ENCODE results near the gene EVA1C.
"Not testable (repeated sequence)": the region's sequence is repeated elsewhere in the genome, so short reads cannot be mapped to it uniquely, and the experiment has no call there.

EVA1C gene, protein sequence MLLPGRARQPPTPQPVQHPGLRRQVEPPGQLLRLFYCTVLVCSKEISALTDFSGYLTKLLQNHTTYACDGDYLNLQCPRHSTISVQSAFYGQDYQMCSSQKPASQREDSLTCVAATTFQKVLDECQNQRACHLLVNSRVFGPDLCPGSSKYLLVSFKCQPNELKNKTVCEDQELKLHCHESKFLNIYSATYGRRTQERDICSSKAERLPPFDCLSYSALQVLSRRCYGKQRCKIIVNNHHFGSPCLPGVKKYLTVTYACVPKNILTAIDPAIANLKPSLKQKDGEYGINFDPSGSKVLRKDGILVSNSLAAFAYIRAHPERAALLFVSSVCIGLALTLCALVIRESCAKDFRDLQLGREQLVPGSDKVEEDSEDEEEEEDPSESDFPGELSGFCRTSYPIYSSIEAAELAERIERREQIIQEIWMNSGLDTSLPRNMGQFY

DNA sequence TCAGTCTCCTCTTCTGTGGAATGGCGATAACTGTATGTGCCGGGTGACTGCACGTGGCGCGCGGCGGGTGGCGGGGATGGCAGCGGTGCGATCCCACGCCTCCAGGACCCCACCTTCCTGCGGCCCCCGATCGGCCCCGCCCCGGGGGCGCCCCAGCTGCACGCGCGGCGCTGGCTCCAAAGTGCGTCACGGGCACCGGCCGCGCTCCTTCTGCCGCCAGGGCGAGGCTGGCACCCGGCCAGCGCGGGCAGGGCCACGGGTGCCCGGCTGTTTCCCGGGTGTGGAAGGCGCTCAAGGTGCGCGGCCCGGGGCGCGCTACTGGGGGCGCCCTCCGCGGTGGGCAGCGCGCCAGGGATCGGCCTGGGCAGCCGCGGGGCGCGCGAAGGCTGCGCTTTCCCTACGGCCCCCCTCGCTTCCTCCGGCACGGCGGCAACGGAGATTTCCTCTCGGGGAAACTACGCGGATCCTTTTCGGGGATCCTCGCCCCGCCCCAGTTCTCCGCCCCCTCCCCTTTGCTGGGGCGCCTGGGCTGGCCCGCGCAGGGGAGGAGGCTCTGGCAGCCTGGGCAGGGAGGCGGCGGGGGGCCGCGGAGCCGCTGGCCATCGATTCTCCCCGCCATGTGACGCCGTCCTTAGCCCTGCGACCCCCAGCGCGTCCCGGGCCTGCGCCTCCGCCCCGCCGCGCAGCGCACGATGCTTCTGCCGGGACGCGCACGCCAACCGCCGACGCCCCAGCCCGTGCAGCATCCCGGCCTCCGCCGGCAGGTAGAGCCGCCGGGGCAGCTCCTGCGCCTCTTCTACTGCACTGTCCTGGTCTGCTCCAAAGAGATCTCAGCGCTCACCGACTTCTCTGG, at the start of gene EVA1C:
EVA1C (plus strand) TSS at position 545 of the 853 bp plus-strand sequence; CDS start at position 693, 148 bp downstream.
- DNase-seq (ENCODE audit: extremely low spot score, insufficient read length, low read depth) (no peak), FAIRE-seq (no peak)

DNA sequence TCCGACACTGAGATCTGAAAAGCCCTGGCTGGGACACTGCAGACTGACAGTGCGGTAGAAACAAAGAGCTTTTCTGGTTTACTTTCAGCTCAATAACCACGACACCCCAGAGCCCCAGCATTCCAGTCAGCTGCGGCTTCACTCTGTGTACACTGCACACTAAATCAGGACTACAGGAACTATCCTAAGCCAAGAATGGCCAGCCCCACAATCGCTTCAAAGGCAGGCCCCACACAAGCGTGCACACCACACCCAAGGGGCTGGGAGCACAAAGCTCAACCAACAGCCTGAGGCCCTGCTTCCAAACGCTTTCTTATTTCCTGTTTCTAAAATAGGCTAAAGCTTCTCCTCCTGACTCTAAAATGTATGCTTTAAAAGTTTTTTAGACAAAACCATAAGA, 48.1 kb upstream of the EVA1C start:
- no peak for DNase-seq (ENCODE audit: extremely low spot score, insufficient read length, low read depth)
- FAIRE-seq = no peak

DNA sequence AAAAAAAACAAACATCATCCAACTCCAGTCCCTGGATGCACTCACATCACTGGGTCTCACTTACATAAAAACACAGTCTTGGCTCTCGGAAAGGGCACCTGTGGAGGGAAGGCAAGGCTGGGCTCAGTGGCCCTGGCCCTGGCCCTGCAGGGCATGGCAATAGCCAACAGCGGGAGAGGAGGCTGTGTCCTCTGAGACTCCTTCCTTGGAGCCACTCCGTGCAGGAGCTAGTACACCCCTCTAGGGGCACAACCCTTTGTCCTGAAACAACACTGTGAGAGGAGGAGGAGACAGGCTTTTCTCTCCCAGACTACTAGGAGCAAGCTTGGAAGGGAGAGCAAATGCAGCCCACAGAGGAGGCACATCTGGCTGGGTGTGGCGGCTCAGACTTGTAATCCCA, 47.7 kb upstream of the EVA1C start:
- no peak for DNase-seq (ENCODE audit: extremely low spot score, insufficient read length, low read depth)
- no peak for FAIRE-seq

DNA sequence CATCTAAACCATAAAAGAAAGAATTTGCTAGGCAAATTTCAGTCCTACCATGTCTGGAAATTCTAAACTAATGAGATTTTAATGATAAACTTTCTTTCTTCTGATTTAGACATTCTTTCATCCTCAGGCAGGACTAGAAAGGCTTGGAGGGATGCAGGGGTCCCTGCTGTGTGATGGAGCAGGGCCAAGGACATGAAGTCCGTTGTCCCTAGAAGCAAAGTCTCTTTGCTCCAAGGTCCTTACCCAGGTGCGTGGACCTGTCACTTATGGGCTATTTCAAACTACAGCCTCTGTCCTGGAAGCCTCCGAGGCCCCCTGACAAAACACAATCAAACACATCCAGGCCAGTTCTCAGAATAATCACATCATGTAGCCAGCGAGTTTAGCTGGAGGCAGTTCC, 46.3 kb upstream of the EVA1C start:
- DNase-seq (ENCODE audit: extremely low spot score, insufficient read length, low read depth) (no peak), FAIRE-seq (no peak)

DNA sequence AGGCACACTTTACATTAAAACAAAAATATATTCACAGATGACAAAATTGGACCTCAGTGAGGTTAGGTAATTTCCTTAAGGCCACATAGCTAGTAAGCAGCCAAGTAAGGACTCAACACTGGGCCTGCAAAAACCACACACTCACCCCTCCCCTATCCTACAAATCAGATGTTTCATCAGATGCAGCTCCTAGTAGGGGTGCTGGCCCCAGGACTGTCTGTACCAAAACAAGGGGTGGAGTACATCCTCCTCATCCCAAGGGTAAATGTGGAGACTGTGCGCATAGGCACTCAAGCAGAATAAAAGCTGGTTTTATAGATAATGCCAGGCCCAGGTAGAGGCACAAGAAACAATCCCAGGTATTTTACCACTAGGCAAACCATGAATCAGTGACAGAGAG, 45.3 kb upstream of the EVA1C start:
- FAIRE-seq = no peak
- DNase-seq (ENCODE audit: extremely low spot score, insufficient read length, low read depth) = no peak

DNA sequence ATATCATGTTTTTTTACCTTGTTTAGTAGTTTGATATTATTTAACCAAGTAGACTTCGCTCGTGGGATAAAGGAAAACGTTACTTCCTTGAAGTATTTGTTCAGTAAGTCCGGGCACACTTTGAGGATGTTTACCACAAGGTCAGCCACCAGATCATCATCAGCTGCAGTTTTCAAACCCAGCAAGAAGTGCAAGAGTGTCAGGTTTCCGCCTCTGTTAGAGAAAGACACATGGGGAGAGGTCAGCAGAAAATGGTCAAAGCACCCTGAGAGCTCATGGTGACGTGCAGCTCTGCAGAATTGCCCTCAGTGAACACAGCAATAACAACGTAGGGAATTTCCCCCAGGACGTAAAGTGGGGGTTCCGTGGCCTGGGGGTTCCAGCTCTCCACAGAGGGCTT, 44.1 kb upstream of the EVA1C start:
- FAIRE-seq = no peak
- DNase-seq (ENCODE audit: extremely low spot score, insufficient read length, low read depth) = no peak

DNA sequence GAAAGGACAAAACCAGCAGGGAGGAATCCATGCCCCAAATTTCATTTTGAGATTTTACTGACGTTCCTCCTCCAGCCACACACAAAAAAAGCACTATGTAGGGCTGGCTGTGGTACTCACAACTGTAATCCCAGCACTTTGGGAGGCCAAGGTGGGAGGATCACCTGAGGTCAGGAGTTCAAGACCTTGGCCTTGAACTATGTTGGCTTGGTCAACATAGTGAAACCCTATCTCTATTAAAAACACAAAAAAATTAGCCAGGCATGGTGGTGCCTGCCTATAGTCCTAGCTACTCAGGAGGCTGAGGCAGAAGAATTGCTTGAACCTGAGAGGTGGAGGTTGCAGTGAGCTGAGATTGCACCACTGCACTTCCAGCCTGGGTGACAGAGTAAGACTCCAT, 43.5 kb upstream of the EVA1C start:
- not testable (repeated sequence) for FAIRE-seq; DNase-seq (ENCODE audit: extremely low spot score, insufficient read length, low read depth)

DNA sequence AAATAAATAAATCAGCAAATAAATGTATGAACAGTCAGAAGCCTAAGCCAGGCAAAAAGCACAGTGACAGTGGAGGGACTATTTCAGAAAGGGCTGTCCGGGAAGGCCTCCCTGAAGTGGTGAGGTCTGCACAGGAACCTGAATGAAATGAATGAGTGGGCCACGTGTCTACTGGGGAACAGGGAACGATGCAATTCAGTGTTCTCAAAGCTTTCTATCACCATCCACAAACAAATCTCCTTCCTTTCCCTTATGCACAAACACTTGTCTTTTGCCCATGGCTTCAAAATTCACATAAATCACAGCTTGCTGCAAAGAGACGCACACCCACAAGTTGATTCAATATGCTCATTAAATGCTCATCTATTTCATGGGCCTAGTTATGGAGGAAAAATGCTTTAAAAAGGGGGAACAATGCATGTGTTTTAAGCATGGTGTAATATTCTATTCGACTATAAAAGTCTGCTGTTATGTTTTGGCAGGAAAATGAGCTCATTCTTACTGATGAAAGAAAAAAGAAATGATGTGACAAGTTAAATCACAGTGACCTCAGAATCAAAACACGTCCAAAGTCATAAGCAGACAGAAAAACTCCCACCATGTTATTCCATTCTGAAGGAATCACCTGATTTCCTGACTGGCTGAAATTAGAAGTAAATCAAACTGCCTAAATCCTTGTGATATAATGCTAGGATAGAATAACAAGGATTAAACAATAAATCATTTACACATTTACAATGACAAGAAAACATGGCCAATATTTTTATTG, 41.3 kb upstream of the EVA1C start:
- DNase-seq (ENCODE audit: extremely low spot score, insufficient read length, low read depth) = no peak
- FAIRE-seq = no peak

DNA sequence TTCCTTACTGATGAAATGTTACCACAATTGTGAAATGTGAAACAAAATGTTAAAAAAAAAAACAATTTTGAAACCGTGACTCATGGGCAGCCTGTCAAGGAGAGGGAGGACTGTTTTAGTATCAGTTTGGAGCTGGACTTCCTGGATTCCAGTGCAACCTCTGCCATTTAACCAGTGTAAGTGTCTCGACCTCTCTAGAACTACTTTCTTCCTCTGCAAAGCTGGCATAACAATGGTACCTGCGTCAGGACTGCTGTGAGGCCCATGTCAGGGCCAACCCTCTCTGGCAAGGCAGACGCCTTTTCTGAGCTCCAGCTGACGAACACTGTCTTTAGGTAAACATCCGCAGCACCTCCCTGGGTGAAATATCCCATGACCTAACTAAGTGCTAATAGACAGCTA, 40.6 kb upstream of the EVA1C start:
- FAIRE-seq (no peak), DNase-seq (ENCODE audit: extremely low spot score, insufficient read length, low read depth) (no peak)

DNA sequence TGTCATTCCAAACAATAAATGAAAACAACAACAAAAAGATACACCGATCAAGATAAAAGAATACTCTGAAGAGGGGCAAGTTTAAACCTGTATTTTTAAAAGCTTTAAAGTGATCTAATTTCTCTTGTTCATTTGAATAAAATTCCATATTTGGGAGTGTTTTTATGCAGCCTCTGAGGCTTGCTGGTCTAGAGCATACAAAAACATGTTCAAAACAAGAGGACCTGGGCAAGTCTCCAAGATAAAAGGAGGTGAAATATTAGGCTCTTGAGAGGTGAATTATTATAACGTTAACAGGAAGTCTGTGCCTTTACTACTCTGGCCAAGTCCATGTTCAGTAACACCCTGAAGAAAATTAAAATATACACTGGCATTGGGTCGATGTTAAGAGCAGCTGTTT, 39.8 kb upstream of the EVA1C start:
- FAIRE-seq = no peak
- no peak for DNase-seq (ENCODE audit: extremely low spot score, insufficient read length, low read depth)

DNA sequence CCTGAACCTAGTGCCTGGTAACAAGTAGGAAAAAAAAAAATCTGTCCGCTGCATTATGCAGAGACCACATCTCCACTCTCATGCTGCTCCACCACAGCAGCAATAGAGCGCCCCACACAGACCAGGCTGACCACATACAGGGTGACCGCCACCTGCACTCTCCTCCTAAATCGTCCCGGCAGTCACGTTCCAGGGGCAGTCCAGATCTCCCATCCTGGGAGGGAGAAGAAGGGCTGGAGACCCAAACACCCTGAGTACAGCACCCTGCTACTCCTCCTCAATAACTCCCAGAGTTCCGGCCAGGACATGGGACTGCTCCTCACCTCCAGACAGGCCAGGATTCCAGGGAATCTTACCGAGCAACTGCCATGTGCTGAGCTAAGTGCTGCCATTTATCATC, 35.0 kb upstream of the EVA1C start:
- FAIRE-seq = no peak
- no peak for DNase-seq (ENCODE audit: extremely low spot score, insufficient read length, low read depth)

DNA sequence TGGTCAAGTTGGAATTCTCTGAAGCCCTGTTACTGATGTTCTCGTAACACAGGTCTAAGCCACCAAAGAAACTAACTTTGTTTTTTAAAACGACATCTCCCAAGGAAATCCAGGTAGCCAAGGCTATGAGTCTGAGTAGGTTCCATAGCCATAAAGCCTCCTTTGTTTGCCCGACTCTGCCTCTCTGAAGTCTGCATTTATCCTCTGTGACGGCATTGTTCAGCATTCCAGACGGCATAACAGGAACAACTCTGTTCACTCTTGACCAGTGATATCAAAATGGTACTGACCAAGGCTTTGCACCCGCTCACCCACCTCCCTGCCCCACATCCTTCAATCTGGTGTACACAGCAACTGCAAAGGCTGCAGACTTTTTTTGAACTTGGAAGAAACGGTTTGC, 34.5 kb upstream of the EVA1C start:
- FAIRE-seq = no peak
- no peak for DNase-seq (ENCODE audit: extremely low spot score, insufficient read length, low read depth)

DNA sequence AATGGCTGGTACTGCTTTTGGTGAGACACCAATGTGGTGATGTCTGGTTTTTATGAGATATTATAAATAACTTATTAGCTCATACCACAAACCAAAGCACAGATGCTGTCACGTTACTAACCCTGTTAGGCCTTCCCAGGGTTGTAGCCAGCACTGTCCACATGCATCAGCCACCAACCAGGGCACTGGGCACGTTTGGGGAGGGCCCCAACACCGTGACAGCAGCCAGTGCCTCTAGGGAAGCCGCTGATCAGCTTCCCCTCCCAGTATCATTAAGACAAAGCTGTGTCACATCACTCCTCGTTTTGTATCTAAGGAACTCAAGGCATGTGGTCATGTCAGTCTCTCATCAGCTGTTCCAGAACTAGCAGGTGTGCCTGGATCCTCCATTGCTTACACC, 33.5 kb upstream of the EVA1C start:
- FAIRE-seq (no peak), DNase-seq (ENCODE audit: extremely low spot score, insufficient read length, low read depth) (no peak)

DNA sequence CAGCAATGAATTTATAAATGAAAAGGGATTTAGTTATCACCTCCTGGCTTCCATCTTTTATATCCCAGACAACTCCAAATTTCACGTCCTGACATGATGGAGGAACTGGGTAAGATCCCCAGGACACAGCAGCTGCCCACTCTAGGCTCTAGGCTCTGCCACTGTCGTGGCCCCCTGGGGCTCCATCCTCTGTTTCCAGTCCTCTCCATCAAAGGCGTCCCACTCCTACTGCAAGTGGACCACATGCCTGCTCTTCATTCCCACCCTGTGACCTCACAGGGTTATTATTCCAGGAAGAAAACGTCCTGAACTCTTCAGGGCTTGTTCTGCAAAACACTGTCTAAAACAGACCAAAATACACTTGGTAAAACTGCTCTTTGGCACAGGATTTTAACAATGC, 31.6 kb upstream of the EVA1C start:
- no peak for FAIRE-seq
- no peak for DNase-seq (ENCODE audit: extremely low spot score, insufficient read length, low read depth)

DNA sequence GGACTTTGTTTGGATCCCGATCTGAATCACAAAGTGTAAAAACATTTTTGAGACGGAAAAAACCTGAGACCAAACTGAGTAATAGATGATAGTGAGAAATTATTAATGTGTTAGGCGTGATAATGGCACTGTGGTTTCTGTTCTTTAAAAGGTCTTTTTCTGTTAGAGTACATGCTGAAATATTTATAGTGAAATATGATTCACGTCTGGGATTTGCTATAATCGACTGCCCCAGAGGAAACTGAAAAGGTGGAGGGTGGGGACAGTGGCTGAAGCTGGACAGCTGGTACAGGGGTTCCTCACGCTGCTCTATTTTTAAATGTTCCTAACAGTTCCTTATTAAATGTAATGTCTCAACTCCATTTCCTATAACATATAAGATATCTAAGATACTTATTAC, 30.9 kb upstream of the EVA1C start:
- no peak for DNase-seq (ENCODE audit: extremely low spot score, insufficient read length, low read depth)
- no peak for FAIRE-seq

DNA sequence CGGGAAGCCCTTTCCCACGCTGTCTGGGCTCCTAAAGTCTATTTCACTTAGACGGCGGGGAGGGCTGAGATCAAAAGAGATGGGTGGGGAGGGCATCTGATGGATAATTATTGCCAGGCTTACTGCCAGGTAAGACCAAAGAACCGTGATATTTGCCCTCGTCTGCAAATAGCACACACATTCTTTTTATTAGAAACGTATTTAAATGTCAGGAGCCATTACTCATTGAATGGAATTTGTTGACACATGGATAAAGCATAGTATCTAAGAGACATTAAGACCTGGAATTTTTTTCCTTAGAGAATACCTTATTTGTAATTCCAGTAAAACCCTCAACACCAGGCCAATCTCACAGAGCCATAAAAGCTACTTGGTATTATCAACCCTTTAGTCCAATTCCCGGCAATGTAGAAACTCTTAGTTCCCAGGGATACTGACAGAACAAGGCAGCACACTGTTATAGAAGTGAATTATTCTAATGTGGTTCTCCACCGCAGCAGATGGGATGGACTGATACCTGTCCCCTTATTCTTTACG, 30.3 kb upstream of the EVA1C start:
- no peak for DNase-seq (ENCODE audit: extremely low spot score, insufficient read length, low read depth)
- no peak for FAIRE-seq

DNA sequence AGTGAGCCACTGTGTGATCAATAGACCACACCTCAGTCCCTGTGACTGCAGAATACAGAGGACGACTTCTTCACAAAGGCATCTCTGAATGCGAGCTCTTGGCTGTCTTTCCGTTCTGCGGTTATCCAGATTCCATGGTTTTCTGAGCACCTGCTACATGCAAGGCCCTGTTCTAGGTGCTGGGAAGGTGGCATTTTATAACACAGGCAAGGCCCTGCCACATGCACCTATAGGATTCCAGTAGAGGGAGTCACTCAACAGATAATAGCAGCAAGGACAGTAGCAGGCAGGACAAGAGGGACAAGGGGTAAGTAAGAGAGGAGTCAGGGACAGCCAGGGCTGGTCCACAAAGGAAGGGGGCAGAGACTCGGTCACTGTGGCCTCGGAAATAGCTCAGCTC, 28.7 kb upstream of the EVA1C start:
- no peak for DNase-seq (ENCODE audit: extremely low spot score, insufficient read length, low read depth)
- no peak for FAIRE-seq

DNA sequence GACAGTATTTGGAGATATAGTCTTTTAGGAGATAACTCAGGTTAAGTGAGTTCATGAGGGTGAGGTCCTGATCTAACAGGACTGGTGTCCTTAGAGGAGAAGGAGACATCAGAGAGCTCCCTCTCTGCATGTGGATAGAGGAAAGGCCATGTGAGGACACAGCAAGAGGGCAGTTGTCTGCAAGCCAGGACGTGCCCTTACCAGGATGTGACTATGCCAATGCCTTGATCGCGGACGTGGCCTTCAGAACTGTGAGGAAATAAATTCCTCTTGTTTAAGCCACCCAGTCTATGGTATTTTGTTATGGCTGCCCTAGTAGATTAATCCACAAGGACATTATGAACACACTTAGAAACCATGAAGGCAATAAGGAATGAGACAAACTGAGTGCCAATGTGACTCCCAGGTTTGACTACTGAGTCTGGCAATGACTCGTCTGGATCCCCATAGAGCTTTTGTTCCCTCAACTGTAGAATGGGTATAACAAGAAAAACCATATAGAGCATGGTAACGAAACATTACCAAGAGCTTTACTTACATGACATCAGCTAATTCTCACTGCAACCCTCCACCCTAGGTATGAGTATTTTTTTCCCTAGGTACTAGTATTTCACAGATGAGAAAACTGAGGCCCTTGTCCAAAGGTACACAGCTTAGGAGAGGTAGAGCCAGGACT, 26.2 kb upstream of the EVA1C start:
- FAIRE-seq (no peak), DNase-seq (ENCODE audit: extremely low spot score, insufficient read length, low read depth) (no peak)

DNA sequence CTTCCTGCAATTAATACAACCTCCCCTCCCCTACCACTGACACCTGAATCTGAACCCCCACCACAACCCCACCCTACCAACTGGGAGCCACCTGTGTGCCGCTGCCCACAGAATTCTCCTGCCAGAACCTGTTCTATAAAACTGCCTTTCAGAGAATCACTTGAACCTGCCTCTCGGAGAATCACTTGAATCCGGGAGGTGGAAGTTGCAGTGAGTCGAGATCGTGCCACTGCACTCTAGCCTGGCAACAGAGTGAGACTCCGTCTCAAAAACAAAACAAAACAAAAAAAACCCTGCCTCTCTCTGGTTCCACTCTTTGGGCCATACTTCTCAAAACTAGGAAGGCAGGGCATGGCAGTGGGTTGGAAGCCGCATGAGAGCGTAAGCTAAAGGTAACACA, 25.4 kb upstream of the EVA1C start:
- FAIRE-seq = no peak
- DNase-seq (ENCODE audit: extremely low spot score, insufficient read length, low read depth) = no peak

DNA sequence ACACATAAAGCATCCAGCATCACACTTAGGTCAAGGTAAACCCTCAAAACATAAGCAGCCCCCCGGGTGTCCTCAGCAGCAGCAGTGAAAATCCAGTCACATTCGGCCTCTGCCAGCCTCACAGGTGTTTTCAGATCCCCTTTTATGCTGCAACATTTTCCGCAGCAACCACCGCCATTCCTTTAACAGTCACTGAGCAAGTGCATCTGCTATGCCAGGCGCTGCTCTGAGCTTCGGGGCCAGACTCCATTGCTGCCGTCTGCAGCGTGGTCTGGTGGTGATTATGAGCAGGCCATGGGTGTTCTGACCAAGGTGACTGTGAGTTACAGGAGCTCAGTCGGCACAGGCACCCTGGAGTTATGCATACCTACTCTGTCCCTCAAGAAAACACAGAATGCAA, 24.2 kb upstream of the EVA1C start:
- DNase-seq (ENCODE audit: extremely low spot score, insufficient read length, low read depth) (no peak), FAIRE-seq (no peak)
